Renal pelvis (tissue), 4 donors: ENCODE data around the gene F7. TPM values are rescaled to one million over a fixed set of nuclear protein-coding genes. Genes with fewer than 3 reads are reported as not detected.

ENCODE experiments used
- DNase-seq: peaks from one replicate; pipeline ENCODE4 v3.0.0-alpha.2; 2013
- polyA plus RNA-seq, 3 donors: library from polyadenylated mRNA; unstranded; fragments of 120-200 nt; gene quantifications; one replicate each; pipeline ENCODE4 v1.2.1, GENCODE V29; 2013; ENCODE audit not compliant: insufficient read length in 3 of 3

Gene F7
- polyA plus RNA-seq, 3 donors = 4.5 to 5.8 (median 4.8) TPM

- DNase-seq = no peak
Measured at GRCh38 chr13:113084943-113085540, 20.5 kb upstream of the F7 start.

GRCh38 chr13:113086031-113086750 lies 19.4 kb upstream of the F7 start:
- DNase-seq = no peak

GRCh38 chr13:113086991-113087922 lies 18.3 kb upstream of the F7 start:
- DNase-seq = no peak

DNA sequence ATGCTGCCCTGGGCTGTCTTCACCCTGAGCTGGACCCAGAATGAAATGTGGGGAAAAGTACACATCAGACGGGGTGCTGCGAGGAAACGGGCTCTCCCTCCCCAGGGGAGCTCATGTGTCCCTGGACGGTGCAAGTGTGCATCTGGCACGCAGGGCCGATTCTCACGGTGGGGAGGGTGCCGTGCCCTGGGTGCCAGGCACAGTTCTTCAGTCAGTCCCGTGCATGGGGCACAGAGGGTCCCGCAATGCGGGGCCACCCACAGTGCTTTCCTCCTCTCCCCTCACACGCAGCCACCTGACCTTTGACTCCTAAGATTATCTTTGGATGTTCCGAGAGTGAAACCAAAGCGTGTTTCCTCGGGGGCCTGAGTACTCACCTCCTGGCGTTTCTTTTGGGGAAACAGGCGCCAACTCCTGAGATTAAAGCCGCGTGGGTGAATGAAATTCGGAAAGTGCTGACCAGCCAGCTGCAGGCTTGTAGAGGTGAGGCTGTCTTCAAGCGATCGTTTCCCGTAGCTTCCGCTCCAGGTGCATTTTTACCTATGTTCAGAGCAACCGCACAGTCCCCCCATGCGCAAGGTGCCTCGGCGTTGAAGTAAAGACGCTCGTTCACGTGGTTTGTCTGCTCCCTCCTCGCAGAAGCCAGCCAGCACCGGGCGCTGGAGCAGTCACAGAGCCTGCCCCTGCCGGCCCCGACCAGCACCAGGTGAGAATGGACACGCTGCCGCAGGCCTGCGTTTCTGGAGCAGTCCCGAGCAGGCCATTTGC lies 17.5 kb upstream of the F7 start:
- no peak for DNase-seq

- no peak for DNase-seq
Measured at GRCh38 chr13:113088691-113089020, 16.9 kb upstream of the F7 start.

DNA sequence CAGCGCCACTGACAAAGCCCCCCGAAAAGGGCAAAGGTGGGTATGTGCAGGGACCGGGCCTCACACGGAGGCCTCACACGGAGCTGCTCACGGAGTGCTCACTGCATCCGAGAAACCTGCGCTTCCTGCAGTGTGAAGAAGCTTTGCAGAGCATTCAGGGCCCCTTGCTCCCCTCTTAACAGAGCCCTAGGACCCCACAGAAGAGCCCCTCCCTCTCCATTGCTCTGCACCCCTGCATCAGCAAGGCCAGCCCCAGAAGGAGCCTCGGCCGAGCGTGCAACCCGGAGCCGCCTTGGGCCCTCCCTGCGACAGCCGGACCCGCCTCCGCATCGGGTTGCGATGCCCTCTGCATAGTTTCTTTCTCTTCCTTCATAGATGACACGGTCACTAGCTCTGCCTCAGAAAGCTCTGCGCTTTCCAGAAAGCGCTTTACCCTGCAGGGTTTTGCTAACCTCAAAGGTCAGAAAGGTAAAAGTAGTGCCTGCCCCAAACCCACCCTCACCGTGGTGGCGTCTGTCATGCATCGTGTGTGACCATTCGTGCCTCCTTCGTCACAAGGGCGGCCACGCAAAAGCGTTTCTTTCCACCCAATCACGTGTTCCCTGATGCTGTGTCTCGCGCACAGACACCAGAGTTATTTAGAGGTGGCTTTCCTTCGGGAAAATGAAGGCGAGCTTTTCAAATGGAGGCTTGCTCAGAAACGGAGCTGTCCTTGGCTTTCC lies 15.7 kb upstream of the F7 start:
- no peak for DNase-seq

DNA sequence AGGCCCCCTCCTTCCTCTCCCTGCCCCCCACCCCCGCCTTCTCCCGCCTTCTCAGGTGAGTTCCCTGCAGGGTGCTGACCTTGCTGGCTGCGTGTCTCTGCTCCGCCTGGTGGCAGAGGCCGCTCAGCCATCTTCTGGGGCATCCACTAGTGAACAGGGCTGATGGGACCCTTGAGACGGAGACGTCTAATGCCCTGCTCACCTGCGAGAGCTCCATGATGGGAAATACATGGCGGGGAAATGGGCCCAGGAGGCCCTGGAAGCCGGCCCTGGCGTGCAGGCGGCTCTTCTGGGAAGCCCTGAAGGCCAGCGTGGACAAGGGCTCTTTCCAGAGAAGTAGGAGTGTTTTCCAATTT lies 15.2 kb upstream of the F7 start:
- DNase-seq = no peak

GRCh38 chr13:113090806-113091205 lies 14.8 kb upstream of the F7 start:
- no peak for DNase-seq

DNA sequence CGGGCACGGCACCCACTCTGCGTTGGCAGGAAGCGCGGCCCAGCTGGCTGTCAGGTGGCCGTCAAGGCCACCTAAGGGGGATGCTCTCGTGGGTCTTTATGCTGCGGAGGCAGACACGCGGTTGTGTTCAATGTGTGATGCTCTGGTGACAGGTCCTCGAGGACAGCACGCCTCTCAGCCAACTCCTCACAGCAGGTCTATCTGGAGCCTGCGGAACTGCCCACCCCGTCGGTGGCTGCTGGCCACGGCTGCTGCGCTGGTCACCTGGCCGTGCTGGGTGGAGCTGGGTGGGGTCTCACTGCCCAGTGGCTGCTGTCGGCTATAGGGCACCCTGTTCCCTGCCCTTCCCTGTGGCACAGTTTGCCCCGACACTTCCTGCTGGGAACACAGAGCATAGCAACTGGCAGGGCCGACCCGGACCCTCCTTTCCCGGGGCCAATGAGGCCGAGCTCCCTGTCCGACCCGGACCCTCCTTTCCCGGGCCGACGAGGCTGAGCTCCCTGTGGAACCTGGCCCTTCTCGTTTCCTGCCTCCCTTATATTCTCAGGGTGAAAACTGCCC lies 14.3 kb upstream of the F7 start:
- DNase-seq = no peak

GRCh38 chr13:113091891-113092775 lies 13.5 kb upstream of the F7 start:
- DNase-seq = no peak

GRCh38 chr13:113092776-113093579 lies 12.6 kb upstream of the F7 start:
- DNase-seq = no peak

GRCh38 chr13:113093580-113094409 lies 11.8 kb upstream of the F7 start:
- no peak for DNase-seq

- DNase-seq = no peak
Measured at GRCh38 chr13:113094410-113094800, 11.2 kb upstream of the F7 start.

GRCh38 chr13:113095146-113096051 lies 10.2 kb upstream of the F7 start:
- no peak for DNase-seq

- DNase-seq = no peak
Measured at GRCh38 chr13:113096052-113096744, 9.4 kb upstream of the F7 start.

DNA sequence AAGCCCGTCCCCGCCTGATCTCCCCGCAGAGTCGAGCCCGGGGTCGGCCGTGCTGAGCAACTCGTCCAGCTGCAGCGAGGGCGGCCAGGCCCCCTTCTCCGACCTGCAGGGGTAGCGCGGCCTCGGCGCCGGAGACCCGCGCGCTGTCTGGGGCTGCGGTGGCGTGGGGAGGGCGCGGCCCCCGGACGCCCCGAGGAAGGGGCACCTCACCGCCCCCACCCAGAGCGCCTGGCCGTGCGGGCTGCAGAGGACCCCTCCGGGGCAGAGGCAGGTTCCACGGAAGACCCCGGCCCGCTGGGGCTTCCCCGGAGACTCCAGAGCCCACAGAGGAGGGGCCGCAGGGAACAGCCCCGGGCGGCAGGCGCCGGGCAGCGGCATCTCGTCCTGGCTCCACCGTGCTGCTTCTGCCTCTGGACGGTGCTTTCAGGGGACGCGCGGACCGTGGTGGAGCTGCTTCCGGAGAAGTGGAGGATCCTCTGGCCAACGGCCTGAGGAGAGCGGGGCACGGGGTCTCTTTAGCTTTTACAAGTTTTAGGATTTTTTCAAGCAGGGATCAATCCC lies 8.8 kb upstream of the F7 start:
- DNase-seq = no peak
